ENCODE results near the gene MEGF9.

- no peak for TF ChIP-seq CTCF (IDR thresholded peaks at IDR 0.05; ENCODE audit: low read length)
- TF ChIP-seq EZH2 (IDR thresholded peaks at IDR 0.05; ENCODE audit: borderline replicate concordance, low read length), result no peak
Measured at GRCh38 chr9:120717176-120717575, 2.9 kb upstream of the MEGF9 start.

All from OCI-LY1 (cell line).